HG03097 (cell line): Measurements from ENCODE around the gene SOWAHD.

ENCODE experiments used
- ATAC-seq: cut with Tn5 transposase; IDR thresholded peaks from one replicate; pipeline ENCODE4 v1.9.1; 2021; ENCODE audit not compliant: unreplicated experiment, low FRiP score

Gene SOWAHD

DNA sequence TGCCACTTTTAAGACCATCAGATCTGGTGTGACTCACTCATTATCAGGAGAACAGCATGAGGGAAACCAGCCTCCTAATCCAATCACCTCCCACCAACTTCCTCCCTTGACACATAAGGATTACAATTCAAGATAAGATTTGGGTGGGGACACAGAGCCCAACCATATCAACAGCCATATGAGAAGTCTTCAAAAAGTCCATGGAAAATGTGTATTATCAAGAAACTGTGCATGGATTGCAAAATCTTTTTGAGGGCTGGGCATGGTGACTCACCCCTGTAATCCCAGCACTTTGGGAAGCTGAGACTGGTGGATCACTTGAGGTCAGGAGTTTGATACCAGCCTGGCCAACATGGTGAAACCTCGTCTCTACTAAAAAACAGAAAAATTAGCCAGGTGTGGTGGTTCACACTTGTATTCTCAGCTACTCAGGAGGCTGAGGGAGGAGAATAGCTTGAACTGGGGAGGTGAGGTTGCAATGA, 50.8 kb downstream of the SOWAHD start:
- ATAC-seq = no peak
